GM21528 (cell line): ENCODE results near the gene ERCC6L.
"Not testable (repeated sequence)": the region's sequence is repeated elsewhere in the genome, so short reads cannot be mapped to it uniquely, and the experiment has no call there.

Experiments
- ATAC-seq: cut with Tn5 transposase; IDR thresholded peaks from one replicate; pipeline ENCODE4 v1.9.1; 2021; ENCODE audit warnings: mild to moderate bottlenecking, moderate library complexity; ENCODE audit not compliant: unreplicated experiment, low FRiP score

Gene ERCC6L

GRCh38 chrX:72176289-72176688 is 62.5 kb downstream of the ERCC6L start:
- ATAC-seq, result not testable (repeated sequence)

GRCh38 chrX:72169008-72169728 is 69.7 kb downstream of the ERCC6L start:
- no peak for ATAC-seq

- ATAC-seq, result no peak
These were observed 73.3 kb downstream of the ERCC6L start for GRCh38 chrX:72165551-72165950.

- no peak for ATAC-seq
These were observed 79.1 kb downstream of the ERCC6L start for GRCh38 chrX:72159769-72160168.

GRCh38 chrX:72158773-72159172 is 80.1 kb downstream of the ERCC6L start:
- no peak for ATAC-seq
